CD14-positive monocyte (primary cell): ENCODE results near the gene FAM237A. TPM values are rescaled to one million over a fixed set of nuclear protein-coding genes. Genes with fewer than 3 reads are reported as not detected.

ENCODE experiments used
- DNase-seq, 3 donors: peaks; one replicate each; pipeline ENCODE4 v3.0.0-alpha.2; 2011 to 2022
- H2AFZ ChIP-seq: 2 replicates; pipeline ENCODE4 v1.6.0; 2012; ENCODE audit warnings: mild to moderate bottlenecking, low read depth, low read length, inconsistent platforms; ENCODE audit not compliant: insufficient read depth, poor library complexity, severe bottlenecking
- H3K27ac ChIP-seq, 2 donors: 1 replicate in 1 of 2; 2 replicates in 1 of 2; pipeline ENCODE4 v1.5.1; 2012 to 2013; ENCODE audit warnings: low read length in 2 of 2, control low read depth in 1 of 2, inconsistent platforms in 1 of 2, low read depth in 1 of 2, mild to moderate bottlenecking in 1 of 2
- H3K27me3 ChIP-seq, 2 donors: one replicate each; pipeline versions ENCODE4 v1.6.0 to v1.6.1; 2011 to 2013; ENCODE audit warnings: low read length in 2 of 2; ENCODE audit not compliant: control insufficient read depth in 2 of 2, insufficient read depth in 2 of 2
- H3K36me3 ChIP-seq, 2 donors: replicated peaks in 1 of 2; 1 replicate in 1 of 2; 2 replicates in 1 of 2; pipeline versions ENCODE4 v1.5.1 to v1.6.1; 2012 to 2013; ENCODE audit warnings: low read length in 2 of 2, control low read depth in 1 of 2, inconsistent platforms in 1 of 2, mild to moderate bottlenecking in 1 of 2; ENCODE audit not compliant: insufficient read depth in 2 of 2, control insufficient read depth in 1 of 2
- H3K4me1 ChIP-seq, 2 donors: 1 replicate in 1 of 2; 2 replicates in 1 of 2; pipeline versions ENCODE4 v1.5.1 to v1.6.1; 2012 to 2013; ENCODE audit warnings: low read length in 2 of 2, control low read depth in 1 of 2, inconsistent platforms in 1 of 2, mild to moderate bottlenecking in 1 of 2, moderate library complexity in 1 of 2; ENCODE audit not compliant: insufficient read depth in 2 of 2, control insufficient read depth in 1 of 2
- H3K4me2 ChIP-seq: replicated peaks from 2 replicates; pipeline ENCODE3; 2012; ENCODE audit warnings: low read length, moderate library complexity, mild to moderate bottlenecking; ENCODE audit not compliant: poor library complexity, severe bottlenecking; ENCODE audit errors: extremely low read depth
- H3K4me3 ChIP-seq, 3 experiments: fragments of 200-600 bp in 1 of 3; sonication (generic) in 1 of 3; replicated peaks in 1 of 3; 1 replicate in 2 of 3; 2 replicates in 1 of 3; pipeline ENCODE4 v1.5.1; 2011 to 2013; ENCODE audit warnings: low read length in 3 of 3, mild to moderate bottlenecking in 3 of 3, control low read depth in 2 of 3, low read depth in 2 of 3, inconsistent platforms in 1 of 3, moderate library complexity in 1 of 3
- H3K79me2 ChIP-seq: 2 replicates; pipeline ENCODE4 v1.6.0; 2012; ENCODE audit warnings: mild to moderate bottlenecking, control low read depth, inconsistent platforms, low read length, moderate library complexity; ENCODE audit not compliant: insufficient read depth
- H3K9ac ChIP-seq: 2 replicates; pipeline ENCODE4 v1.6.0; 2017; ENCODE audit warnings: low read length, mild to moderate bottlenecking; ENCODE audit not compliant: insufficient read depth, poor library complexity, severe bottlenecking
- H3K9me3 ChIP-seq, 2 donors: replicated peaks in 1 of 2; 1 replicate in 1 of 2; 2 replicates in 1 of 2; pipeline versions ENCODE4 v1.5.1 to v1.6.1; 2012 to 2013; ENCODE audit warnings: low read length in 2 of 2, control low read depth in 1 of 2; ENCODE audit not compliant: control insufficient read depth in 1 of 2, insufficient read depth in 1 of 2
- H4K20me1 ChIP-seq: 2 replicates; pipeline ENCODE4 v1.6.0; 2012; ENCODE audit warnings: mild to moderate bottlenecking, low read length, control low read depth, moderate library complexity; ENCODE audit not compliant: insufficient read depth
- H3K27ac Mint-ChIP-seq, 7 donors: one replicate each; pipeline ENCODE4 v1.8.0; 2020; ENCODE audit warnings: mild to moderate bottlenecking in 7 of 7, mixed read lengths in 7 of 7, moderate library complexity in 6 of 7, inconsistent platforms in 2 of 7
- H3K27me3 Mint-ChIP-seq, 3 donors: one replicate each; pipeline ENCODE4 v1.8.0; 2021 to 2022; ENCODE audit warnings: low read depth in 3 of 3, mild to moderate bottlenecking in 3 of 3, mixed read lengths in 3 of 3, moderate library complexity in 3 of 3, inconsistent platforms in 1 of 3
- H3K36me3 Mint-ChIP-seq, 2 donors: one replicate each; pipeline ENCODE4 v1.8.0; 2020; ENCODE audit warnings: mixed read lengths in 2 of 2, inconsistent platforms in 1 of 2, mild to moderate bottlenecking in 1 of 2
- H3K4me1 Mint-ChIP-seq: one replicate; pipeline ENCODE4 v1.8.0; 2020; ENCODE audit warnings: mild to moderate bottlenecking, mixed read lengths
- H3K4me3 Mint-ChIP-seq, 2 donors: one replicate each; pipeline ENCODE4 v1.8.0; 2020; ENCODE audit warnings: mild to moderate bottlenecking in 2 of 2, mixed read lengths in 2 of 2, moderate library complexity in 1 of 2
- H3K9me3 Mint-ChIP-seq, 7 donors: one replicate each; pipeline ENCODE4 v1.8.0; 2020 to 2022; ENCODE audit warnings: mixed read lengths in 7 of 7, mild to moderate bottlenecking in 6 of 7, moderate library complexity in 6 of 7, inconsistent platforms in 2 of 7
- WGBS: methylation state at CpG from one replicate; pipeline ENCODE4 v1.1.5; 2013; ENCODE audit warnings: missing lambda C conversion rate; ENCODE audit not compliant: insufficient coverage; 5-methylcytosine and 5-hydroxymethylcytosine counted together
- intact Hi-C, 2 donors: fragments of 100-400 bp; cut with micrococcal nuclease; formaldehyde crosslinking; loops; one replicate each; pipeline versions ENCODE4 v1.15.0 to v1.15.1; 2023
- polyA minus RNA-seq: library from RNA; depleted of rRNA, polyadenylated mRNA; stranded (reverse); fragments of >200 nt; gene quantifications from 2 replicates; pipeline ENCODE4 v1.2.3, GENCODE V29; 2012
- polyA plus RNA-seq, 3 donors: library from polyadenylated mRNA; depleted of rRNA in 1 of 3; unstranded in 2 of 3; stranded (reverse) in 1 of 3; fragments of 300-500 nt in 2 of 3; fragments of >200 nt in 1 of 3; fragmentation: Illumina TruSeq in 2 of 3; gene quantifications; 1 replicate in 2 of 3; 2 replicates in 1 of 3; pipeline ENCODE4 v1.2.3, GENCODE V29; 2012 to 2021
- total RNA-seq, 12 experiments: library from RNA in 1 of 12; stranded (reverse) in 1 of 12; fragments of 120-200 nt in 1 of 12; gene quantifications; one replicate each; pipeline ENCODE4 v1.2.4 and lab custom pipeline; 2013 to 2026; ENCODE audit warnings: mixed read lengths in 6 of 12, inconsistent platforms in 1 of 12
- TF ChIP-seq, protein P1 (sequence below): fragments of 200-600 bp; IDR thresholded peaks from one replicate; pipeline ENCODE4 v1.8.0; 2022; ENCODE audit warnings: antibody characterized with exemption, mild to moderate bottlenecking

Gene FAM237A
- total RNA-seq (2013): not detected
- not detected for polyA plus RNA-seq
- not detected in 2 replicates for polyA minus RNA-seq
- total RNA-seq (lab: John Stamatoyannopoulos, UW): 0 to 0.30 (median 0) reads per million in 11 experiments

DNA sequence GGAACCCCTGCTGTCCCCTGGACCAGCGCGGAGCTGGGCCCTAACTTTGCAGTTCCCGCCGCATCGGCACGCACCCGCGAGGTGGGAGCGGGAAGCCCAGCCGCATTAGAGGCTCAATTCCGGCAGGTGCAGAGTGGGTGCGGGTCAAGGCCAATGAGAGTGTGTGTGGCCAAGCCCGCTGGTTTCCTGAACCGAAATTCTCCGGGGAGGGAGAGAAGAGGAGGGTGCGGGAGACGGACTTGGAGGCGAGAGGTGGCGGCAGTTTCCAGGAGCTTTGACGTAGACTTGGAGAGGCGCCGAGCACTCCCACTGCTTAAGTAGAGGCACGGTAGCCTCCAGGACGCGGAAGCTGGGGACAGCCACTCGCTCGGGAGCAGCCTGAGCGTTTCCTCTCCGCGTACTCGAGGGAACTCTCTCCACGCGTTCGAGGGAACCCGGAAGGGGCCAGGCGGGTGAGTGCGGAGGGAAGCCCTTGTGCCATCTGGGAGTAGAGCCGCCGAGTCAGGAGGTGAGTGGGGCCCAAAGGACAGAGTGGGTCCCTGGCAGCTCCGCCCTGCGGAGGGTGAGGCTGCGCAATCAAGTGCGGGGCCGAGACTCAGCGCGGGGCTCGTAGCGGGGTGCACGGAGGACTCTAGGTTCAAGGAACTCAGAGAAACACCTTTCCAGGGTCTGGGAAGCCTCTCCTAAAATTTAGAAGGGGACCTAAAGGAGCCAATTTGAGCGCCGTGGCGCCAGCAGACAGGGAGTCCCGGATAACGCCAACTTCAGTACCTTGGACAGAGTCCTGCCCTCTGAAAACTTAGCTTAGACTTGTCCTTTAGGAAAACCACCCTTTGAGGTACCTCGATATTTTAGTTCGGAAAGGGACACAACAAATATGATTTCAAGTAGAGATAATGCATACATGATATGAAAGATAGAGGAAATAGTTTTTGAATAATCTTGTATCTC lies at the start of gene FAM237A:
FAM237A (plus strand) TSS at position 413 of the 951 bp plus-strand sequence. CDS start 1,750 bp downstream, outside the sequence.
- Mint-ChIP-seq H3K4me1 (no peaks in the 10 kb centered on the region), H3K36me3 (peaks cover 0 to 2% of the 10 kb centered on the region in 2 donors), H3K27me3 (peaks cover 7 to 22% (median 12%) of the 10 kb centered on the region in 3 donors), H3K4me3 (no peak within 1 kb of the TSS), H3K9me3 (peaks cover 4 to 13% (median 8%) of the 10 kb centered on the region in 7 donors), H3K27ac (no peak within 1 kb of the TSS)
- no peak for DNase-seq
- peaks cover 9 to 10% of the 10 kb centered on the region in 2 donors for H3K9me3 ChIP-seq
- TF ChIP-seq, protein P1, sequence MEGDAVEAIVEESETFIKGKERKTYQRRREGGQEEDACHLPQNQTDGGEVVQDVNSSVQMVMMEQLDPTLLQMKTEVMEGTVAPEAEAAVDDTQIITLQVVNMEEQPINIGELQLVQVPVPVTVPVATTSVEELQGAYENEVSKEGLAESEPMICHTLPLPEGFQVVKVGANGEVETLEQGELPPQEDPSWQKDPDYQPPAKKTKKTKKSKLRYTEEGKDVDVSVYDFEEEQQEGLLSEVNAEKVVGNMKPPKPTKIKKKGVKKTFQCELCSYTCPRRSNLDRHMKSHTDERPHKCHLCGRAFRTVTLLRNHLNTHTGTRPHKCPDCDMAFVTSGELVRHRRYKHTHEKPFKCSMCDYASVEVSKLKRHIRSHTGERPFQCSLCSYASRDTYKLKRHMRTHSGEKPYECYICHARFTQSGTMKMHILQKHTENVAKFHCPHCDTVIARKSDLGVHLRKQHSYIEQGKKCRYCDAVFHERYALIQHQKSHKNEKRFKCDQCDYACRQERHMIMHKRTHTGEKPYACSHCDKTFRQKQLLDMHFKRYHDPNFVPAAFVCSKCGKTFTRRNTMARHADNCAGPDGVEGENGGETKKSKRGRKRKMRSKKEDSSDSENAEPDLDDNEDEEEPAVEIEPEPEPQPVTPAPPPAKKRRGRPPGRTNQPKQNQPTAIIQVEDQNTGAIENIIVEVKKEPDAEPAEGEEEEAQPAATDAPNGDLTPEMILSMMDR: no peak
- H3K4me1 ChIP-seq: no peaks in the 10 kb centered on the region
- no peak within 1 kb of the TSS for H3K27ac ChIP-seq
- H3K36me3 ChIP-seq: no peaks in the 10 kb centered on the region
- intact Hi-C loops: no loop called here
- WGBS: 9% methylated on average over 51 of the region's 56 CpGs
- no peaks in the 10 kb centered on the region for H3K79me2 ChIP-seq
- no peak within 1 kb of the TSS for H2AFZ ChIP-seq
- peaks cover 6 to 32% of the 10 kb centered on the region in 2 donors for H3K27me3 ChIP-seq
- no peak within 1 kb of the TSS for H3K9ac ChIP-seq
- H4K20me1 ChIP-seq: no peaks in the 10 kb centered on the region
- no peak within 1 kb of the TSS for H3K4me3 ChIP-seq
- no peak within 1 kb of the TSS for H3K4me2 ChIP-seq

DNA sequence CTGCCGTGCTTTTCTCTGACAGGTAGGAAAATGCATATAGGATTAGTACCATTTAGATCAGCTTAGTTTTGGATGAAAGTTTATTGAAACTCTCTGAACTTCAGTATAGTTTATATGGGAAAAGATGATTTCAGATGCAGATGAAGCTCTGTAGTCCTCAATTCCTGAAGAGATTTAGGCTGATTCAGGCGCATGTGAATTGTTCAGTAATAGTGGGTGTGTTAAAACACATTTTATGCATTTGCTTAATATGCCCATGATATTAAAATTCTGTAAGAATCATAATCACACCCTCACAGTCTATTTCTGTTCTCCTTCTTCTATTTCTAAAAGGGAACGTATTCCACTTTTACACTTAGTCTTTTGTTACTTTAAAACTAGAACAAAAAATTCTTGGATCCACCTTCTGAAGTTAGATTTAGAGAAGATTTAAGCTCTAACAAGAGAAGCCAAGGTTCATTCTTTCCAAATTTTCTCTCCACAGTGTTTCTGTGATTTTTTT lies 44.5 kb upstream of the FAM237A start:
- TF ChIP-seq, protein P1: no peak
- Mint-ChIP-seq H3K27ac (no peak overlapping the region), H3K27me3 (no peaks in the 10 kb centered on the region), H3K4me3 (no peak overlapping the region), H3K9me3 (no peaks in the 10 kb centered on the region), H3K4me1 (no peaks in the 10 kb centered on the region), H3K36me3 (no peaks in the 10 kb centered on the region)
- no peak overlapping the region for H3K9ac ChIP-seq
- no peaks in the 10 kb centered on the region for H3K9me3 ChIP-seq
- no peaks in the 10 kb centered on the region for H3K36me3 ChIP-seq
- no peaks in the 10 kb centered on the region for H3K79me2 ChIP-seq
- no peak overlapping the region for H2AFZ ChIP-seq
- no peak for DNase-seq
- no peaks in the 10 kb centered on the region for H3K27me3 ChIP-seq
- H4K20me1 ChIP-seq: no peaks in the 10 kb centered on the region
- H3K4me3 ChIP-seq: no peak overlapping the region
- WGBS: no CpG with 5 or more reads among the region's 3 CpGs
- no peak overlapping the region for H3K27ac ChIP-seq
- H3K4me2 ChIP-seq: no peak overlapping the region
- intact Hi-C loops: no loop called here
- no peaks in the 10 kb centered on the region for H3K4me1 ChIP-seq
